HCT116 (cell line): ENCODE data around the gene SRL. TPM values are rescaled to one million over a fixed set of nuclear protein-coding genes. Genes with fewer than 3 reads are reported as not detected.

ENCODE experiments used
- ATAC-seq: fragments of 200-7000 bp; cut with Tn5 transposase; 2 replicates; pipeline ENCODE4 v1.9.1; 2020; ENCODE audit warnings: mild to moderate bottlenecking, moderate library complexity
- BruUV-seq: library from RNA; stranded (reverse); fragments of 400-500 nt; replicated peaks from 2 replicates; lab custom pipeline; 2021; lab: Mats Ljungman, UMichigan
- CTCF ChIA-PET: fragments of 300-600 bp; sonication (Branson Sonifier 250); formaldehyde crosslinking; loops from one replicate; lab custom pipeline; 2021; ENCODE audit warnings: antibody characterized with exemption; lab: Charles Lee
- POLR2A ChIA-PET: fragments of 300-600, 350-600 bp; sonication (Branson Sonifier 250); formaldehyde crosslinking; loops from one replicate; lab custom pipeline; 2021; ENCODE audit warnings: antibody characterized with exemption; lab: Charles Lee
- RAD21 ChIA-PET, 2 experiments: fragments of 300-600 bp; sonication (Branson Sonifier 250); formaldehyde crosslinking; loops; one replicate each; lab custom pipeline; 2023; ENCODE audit warnings: low total read pairs in 2 of 2; ENCODE audit not compliant: uncharacterized antibody in 2 of 2, unreplicated experiment in 2 of 2, low non-redundant PET in 1 of 2; lab: Charles Lee
- DNase-seq: peaks from one replicate; pipeline ENCODE4 v3.0.0-alpha.2; 2010; ENCODE audit warnings: low read depth, low spot score
- H2AFZ ChIP-seq: fragments of 200-600 bp; shearing (Covaris generic), sonication (generic); 2 replicates; pipeline ENCODE4 v1.6.1; 2017; ENCODE audit warnings: low read depth, mixed run types, mixed read lengths, antibody characterized with exemption, low read length; ENCODE audit not compliant: poor library complexity, severe bottlenecking
- H3K27ac ChIP-seq: 2 replicates; pipeline ENCODE4 v1.5.1; 2012; ENCODE audit warnings: low read depth, low read length
- H3K27me3 ChIP-seq: fragments of 200-600 bp; sonication (generic); 2 replicates; pipeline ENCODE4 v1.6.1; 2016; ENCODE audit warnings: mixed run types, low read length, mixed read lengths; ENCODE audit not compliant: insufficient read depth
- H3K36me3 ChIP-seq, 2 experiments: fragments of 200-500 bp in 1 of 2; fragments of 200-600 bp in 1 of 2; sonication (Bioruptor generic) in 1 of 2; sonication (generic) in 1 of 2; 2 replicates each; pipeline versions ENCODE4 v1.5.1 to v1.6.1; 2014 to 2016; ENCODE audit warnings: low read length in 2 of 2, inconsistent platforms in 1 of 2, mixed read lengths in 1 of 2, mixed run types in 1 of 2; ENCODE audit not compliant: insufficient read depth in 2 of 2, control insufficient read depth in 1 of 2
- H3K4me1 ChIP-seq, 2 experiments: fragments of 200-600 bp in 1 of 2; sonication (generic) in 1 of 2; 2 replicates each; pipeline versions ENCODE4 v1.5.1 to v1.6.1; 2012 to 2017; ENCODE audit warnings: low read length in 2 of 2, inconsistent platforms in 1 of 2, mild to moderate bottlenecking in 1 of 2, mixed read lengths in 1 of 2, mixed run types in 1 of 2, moderate library complexity in 1 of 2; ENCODE audit not compliant: insufficient read depth in 2 of 2, control insufficient read depth in 1 of 2
- H3K4me2 ChIP-seq: fragments of 200-600 bp; sonication (generic); 2 replicates; pipeline ENCODE4 v1.6.1; 2017; ENCODE audit warnings: mixed run types, low read length, mixed read lengths
- H3K4me3 ChIP-seq, 2 experiments: fragments of 200-600 bp in 1 of 2; sonication (generic) in 1 of 2; replicated peaks in 1 of 2; 2 replicates each; pipeline ENCODE4 v1.5.1; 2011 to 2016; ENCODE audit warnings: low read length in 2 of 2, control low read depth in 1 of 2, low read depth in 1 of 2, mild to moderate bottlenecking in 1 of 2, mixed read lengths in 1 of 2, mixed run types in 1 of 2
- H3K79me2 ChIP-seq: fragments of 200-600 bp; sonication (generic); 2 replicates; pipeline ENCODE4 v1.6.1; 2017; ENCODE audit warnings: mild to moderate bottlenecking, mixed run types, low read length, moderate library complexity, mixed read lengths; ENCODE audit not compliant: insufficient read depth
- H3K9ac ChIP-seq: fragments of 200-600 bp; sonication (generic); 2 replicates; pipeline ENCODE4 v1.6.1; 2016; ENCODE audit warnings: low read length, mixed read lengths
- H3K9me2 ChIP-seq: fragments of 200-600 bp; sonication (generic), shearing (Covaris generic); 2 replicates; pipeline ENCODE4 v1.6.1; 2017; ENCODE audit warnings: mixed run types, mild to moderate bottlenecking, moderate library complexity; ENCODE audit not compliant: insufficient read depth
- H3K9me3 ChIP-seq, 2 experiments: fragments of 200-500 bp in 1 of 2; fragments of 200-600 bp in 1 of 2; sonication (Bioruptor generic) in 1 of 2; sonication (generic) in 1 of 2; 2 replicates each; pipeline ENCODE4 v1.6.1; 2014 to 2017; ENCODE audit warnings: low read length in 2 of 2, mixed read lengths in 2 of 2, inconsistent platforms in 1 of 2, low read depth in 1 of 2, mild to moderate bottlenecking in 1 of 2, mixed run types in 1 of 2, moderate library complexity in 1 of 2; ENCODE audit not compliant: control insufficient read depth in 1 of 2, insufficient read depth in 1 of 2
- H4K20me1 ChIP-seq: fragments of 200-600 bp; sonication (generic), shearing (Covaris generic); 2 replicates; pipeline ENCODE4 v1.6.1; 2017; ENCODE audit warnings: mixed run types, mild to moderate bottlenecking, moderate library complexity; ENCODE audit not compliant: insufficient read depth
- CBX3 ChIP-seq: IDR thresholded peaks from 2 replicates; pipeline ENCODE4 v1.6.1; 2012; ENCODE audit warnings: low read depth
- CEBPB ChIP-seq: IDR thresholded peaks from 2 replicates; pipeline ENCODE4 v1.6.1; 2012; ENCODE audit warnings: low read depth
- EGR1 ChIP-seq: IDR thresholded peaks from 2 replicates; pipeline ENCODE4 v1.6.1; 2012; ENCODE audit warnings: low read depth
- ELF1 ChIP-seq: IDR thresholded peaks from 2 replicates; pipeline ENCODE4 v1.6.1; 2012; ENCODE audit warnings: low read depth, borderline replicate concordance
- FOSL1 ChIP-seq: IDR thresholded peaks from 2 replicates; pipeline ENCODE4 v1.6.1; 2012; ENCODE audit warnings: low read depth
- JUND ChIP-seq: IDR thresholded peaks from 2 replicates; pipeline ENCODE4 v1.6.1; 2012
- POLR2A ChIP-seq: IDR thresholded peaks from 2 replicates; pipeline ENCODE4 v1.7.0; 2011; ENCODE audit warnings: borderline replicate concordance; ENCODE audit not compliant: insufficient read depth, insufficient read length; ENCODE audit errors: extremely low read depth
- POLR2AphosphoS5 ChIP-seq: IDR thresholded peaks from 2 replicates; pipeline ENCODE4 v1.6.1; 2011; ENCODE audit warnings: mild to moderate bottlenecking, low read depth, low read length, moderate library complexity
- RAD21 ChIP-seq: IDR thresholded peaks from 2 replicates; pipeline ENCODE4 v1.6.1; 2012; ENCODE audit warnings: low read depth, mild to moderate bottlenecking
- SIN3A ChIP-seq: IDR thresholded peaks from 2 replicates; pipeline ENCODE4 v1.6.1; 2012; ENCODE audit warnings: low read depth
- SP1 ChIP-seq: IDR thresholded peaks from 2 replicates; pipeline ENCODE4 v1.6.1; 2012; ENCODE audit warnings: low read depth
- SRF ChIP-seq: IDR thresholded peaks from 2 replicates; pipeline ENCODE4 v1.6.1; 2012; ENCODE audit warnings: low read depth
- TCF7L2 ChIP-seq: IDR thresholded peaks from 2 replicates; pipeline ENCODE4 v1.7.0; 2011; ENCODE audit warnings: borderline replicate concordance, inconsistent platforms; ENCODE audit not compliant: insufficient read depth, insufficient read length; ENCODE audit errors: extremely low read depth
- intact Hi-C: fragments of 100-400 bp; cut with micrococcal nuclease; formaldehyde crosslinking; loops from 2 replicates; pipeline ENCODE4 v1.10.0; 2022
- total RNA-seq: library from RNA; stranded (reverse); gene quantifications from one replicate; pipeline ENCODE4 v1.2.1, GENCODE V29; 2021; ENCODE audit not compliant: unreplicated experiment
- TF ChIP-seq, protein P1 (sequence below): IDR thresholded peaks from 2 replicates; pipeline ENCODE4 v1.6.1; 2011; ENCODE audit warnings: mild to moderate bottlenecking, low read length, moderate library complexity; ENCODE audit not compliant: insufficient replicate concordance; ENCODE audit errors: extremely low read depth
- TF ChIP-seq, protein P2 (sequence below): IDR thresholded peaks from 2 replicates; pipeline ENCODE4 v1.6.1; 2012
- TF ChIP-seq, protein P3 (sequence below): IDR thresholded peaks from 2 replicates; pipeline ENCODE4 v1.6.1; 2012; ENCODE audit warnings: low read depth
- TF ChIP-seq, protein P4 (sequence below), 3 experiments: fragments of 200-600 bp in 1 of 3; sonication (generic) in 1 of 3; IDR thresholded peaks in 2 of 3; conservative IDR thresholded peaks in 1 of 3; 2 replicates each; pipeline ENCODE4 v1.5.1; 2012 to 2017; ENCODE audit warnings: low read depth in 2 of 3, low read length in 2 of 3, antibody characterized with exemption in 1 of 3, borderline replicate concordance in 1 of 3, control low read depth in 1 of 3, mild to moderate bottlenecking in 1 of 3, mixed read lengths in 1 of 3, mixed run types in 1 of 3, moderate library complexity in 1 of 3; ENCODE audit not compliant: insufficient read depth in 1 of 3

The SRL gene
- total RNA-seq, 1 experiment from 2014 or later, result not detected

DNA sequence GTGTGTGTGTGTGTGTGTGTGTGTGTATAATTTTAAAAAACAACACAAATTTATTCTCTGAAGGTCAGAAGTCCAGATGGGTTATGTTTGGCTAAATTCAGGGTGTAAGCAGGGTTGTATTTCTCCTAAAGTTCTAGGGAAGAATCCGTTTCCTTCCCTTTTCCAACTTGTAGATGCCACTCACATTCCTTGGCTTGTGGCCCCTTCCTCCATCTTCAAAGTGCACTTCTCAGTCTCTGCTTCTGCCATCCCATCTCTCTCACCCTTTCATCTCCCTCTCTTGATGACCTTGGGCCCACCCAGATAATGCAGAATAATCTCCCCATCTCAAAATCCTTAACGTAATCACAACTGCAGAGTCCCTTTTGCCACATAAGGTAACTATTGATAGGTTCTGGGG, 38.7 kb upstream of the SRL start:
- no TSS peak for BruUV-seq
- Histone ChIP-seq H3K4me2 (no peak overlapping the region), H4K20me1 (no peaks in the 10 kb centered on the region)
- RAD21 ChIA-PET, result no interaction called here
- no peak for TF ChIP-seq SRF
- no peak for TF ChIP-seq CBX3
- TF ChIP-seq FOSL1, result no peak
- no peak for TF ChIP-seq EGR1
- no peak for TF ChIP-seq POLR2A
- TF ChIP-seq RAD21, result no peak
- TF ChIP-seq, protein P1, sequence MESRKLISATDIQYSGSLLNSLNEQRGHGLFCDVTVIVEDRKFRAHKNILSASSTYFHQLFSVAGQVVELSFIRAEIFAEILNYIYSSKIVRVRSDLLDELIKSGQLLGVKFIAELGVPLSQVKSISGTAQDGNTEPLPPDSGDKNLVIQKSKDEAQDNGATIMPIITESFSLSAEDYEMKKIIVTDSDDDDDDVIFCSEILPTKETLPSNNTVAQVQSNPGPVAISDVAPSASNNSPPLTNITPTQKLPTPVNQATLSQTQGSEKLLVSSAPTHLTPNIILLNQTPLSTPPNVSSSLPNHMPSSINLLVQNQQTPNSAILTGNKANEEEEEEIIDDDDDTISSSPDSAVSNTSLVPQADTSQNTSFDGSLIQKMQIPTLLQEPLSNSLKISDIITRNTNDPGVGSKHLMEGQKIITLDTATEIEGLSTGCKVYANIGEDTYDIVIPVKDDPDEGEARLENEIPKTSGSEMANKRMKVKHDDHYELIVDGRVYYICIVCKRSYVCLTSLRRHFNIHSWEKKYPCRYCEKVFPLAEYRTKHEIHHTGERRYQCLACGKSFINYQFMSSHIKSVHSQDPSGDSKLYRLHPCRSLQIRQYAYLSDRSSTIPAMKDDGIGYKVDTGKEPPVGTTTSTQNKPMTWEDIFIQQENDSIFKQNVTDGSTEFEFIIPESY, result no peak
- TF ChIP-seq ELF1, result no peak
- no peak for TF ChIP-seq TCF7L2
- TF ChIP-seq, protein P2, sequence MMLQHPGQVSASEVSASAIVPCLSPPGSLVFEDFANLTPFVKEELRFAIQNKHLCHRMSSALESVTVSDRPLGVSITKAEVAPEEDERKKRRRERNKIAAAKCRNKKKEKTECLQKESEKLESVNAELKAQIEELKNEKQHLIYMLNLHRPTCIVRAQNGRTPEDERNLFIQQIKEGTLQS, result no peak
- TF ChIP-seq CEBPB, result no peak
- TF ChIP-seq POLR2AphosphoS5, result no peak
- TF ChIP-seq SIN3A, result no peak
- TF ChIP-seq, protein P3, sequence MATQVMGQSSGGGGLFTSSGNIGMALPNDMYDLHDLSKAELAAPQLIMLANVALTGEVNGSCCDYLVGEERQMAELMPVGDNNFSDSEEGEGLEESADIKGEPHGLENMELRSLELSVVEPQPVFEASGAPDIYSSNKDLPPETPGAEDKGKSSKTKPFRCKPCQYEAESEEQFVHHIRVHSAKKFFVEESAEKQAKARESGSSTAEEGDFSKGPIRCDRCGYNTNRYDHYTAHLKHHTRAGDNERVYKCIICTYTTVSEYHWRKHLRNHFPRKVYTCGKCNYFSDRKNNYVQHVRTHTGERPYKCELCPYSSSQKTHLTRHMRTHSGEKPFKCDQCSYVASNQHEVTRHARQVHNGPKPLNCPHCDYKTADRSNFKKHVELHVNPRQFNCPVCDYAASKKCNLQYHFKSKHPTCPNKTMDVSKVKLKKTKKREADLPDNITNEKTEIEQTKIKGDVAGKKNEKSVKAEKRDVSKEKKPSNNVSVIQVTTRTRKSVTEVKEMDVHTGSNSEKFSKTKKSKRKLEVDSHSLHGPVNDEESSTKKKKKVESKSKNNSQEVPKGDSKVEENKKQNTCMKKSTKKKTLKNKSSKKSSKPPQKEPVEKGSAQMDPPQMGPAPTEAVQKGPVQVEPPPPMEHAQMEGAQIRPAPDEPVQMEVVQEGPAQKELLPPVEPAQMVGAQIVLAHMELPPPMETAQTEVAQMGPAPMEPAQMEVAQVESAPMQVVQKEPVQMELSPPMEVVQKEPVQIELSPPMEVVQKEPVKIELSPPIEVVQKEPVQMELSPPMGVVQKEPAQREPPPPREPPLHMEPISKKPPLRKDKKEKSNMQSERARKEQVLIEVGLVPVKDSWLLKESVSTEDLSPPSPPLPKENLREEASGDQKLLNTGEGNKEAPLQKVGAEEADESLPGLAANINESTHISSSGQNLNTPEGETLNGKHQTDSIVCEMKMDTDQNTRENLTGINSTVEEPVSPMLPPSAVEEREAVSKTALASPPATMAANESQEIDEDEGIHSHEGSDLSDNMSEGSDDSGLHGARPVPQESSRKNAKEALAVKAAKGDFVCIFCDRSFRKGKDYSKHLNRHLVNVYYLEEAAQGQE, result no peak
- TF ChIP-seq SP1, result no peak
- TF ChIP-seq, protein P4, sequence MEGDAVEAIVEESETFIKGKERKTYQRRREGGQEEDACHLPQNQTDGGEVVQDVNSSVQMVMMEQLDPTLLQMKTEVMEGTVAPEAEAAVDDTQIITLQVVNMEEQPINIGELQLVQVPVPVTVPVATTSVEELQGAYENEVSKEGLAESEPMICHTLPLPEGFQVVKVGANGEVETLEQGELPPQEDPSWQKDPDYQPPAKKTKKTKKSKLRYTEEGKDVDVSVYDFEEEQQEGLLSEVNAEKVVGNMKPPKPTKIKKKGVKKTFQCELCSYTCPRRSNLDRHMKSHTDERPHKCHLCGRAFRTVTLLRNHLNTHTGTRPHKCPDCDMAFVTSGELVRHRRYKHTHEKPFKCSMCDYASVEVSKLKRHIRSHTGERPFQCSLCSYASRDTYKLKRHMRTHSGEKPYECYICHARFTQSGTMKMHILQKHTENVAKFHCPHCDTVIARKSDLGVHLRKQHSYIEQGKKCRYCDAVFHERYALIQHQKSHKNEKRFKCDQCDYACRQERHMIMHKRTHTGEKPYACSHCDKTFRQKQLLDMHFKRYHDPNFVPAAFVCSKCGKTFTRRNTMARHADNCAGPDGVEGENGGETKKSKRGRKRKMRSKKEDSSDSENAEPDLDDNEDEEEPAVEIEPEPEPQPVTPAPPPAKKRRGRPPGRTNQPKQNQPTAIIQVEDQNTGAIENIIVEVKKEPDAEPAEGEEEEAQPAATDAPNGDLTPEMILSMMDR (IDR thresholded peaks at IDR 0.05 in 2 of 3, conservative IDR thresholded peaks at IDR 0.05 in 1 of 3; ENCODE audit: borderline replicate concordance in 1 of 3, insufficient read depth in 1 of 3, low read depth in 2 of 3, low read length in 2 of 3), result no peak
- TF ChIP-seq JUND, result no peak
- TF ChIP-seq, all 23 proteins: peak for 0
- Histone ChIP-seq H3K27ac (no peak overlapping the region), H3K79me2 (no peaks in the 10 kb centered on the region), H3K4me1 (peaks cover 10 to 20% of the 10 kb centered on the region in 2 experiments), H3K4me3 (no peak overlapping the region), H2AFZ (no peak overlapping the region), H3K27me3 (no peaks in the 10 kb centered on the region), H3K9me3 (peaks cover 0 to 5% of the 10 kb centered on the region in 2 experiments; a peak in 1 of 4 replicates), H3K36me3 (no peaks in the 10 kb centered on the region), H3K9ac (no peak overlapping the region), H3K9me2 (no peaks in the 10 kb centered on the region)
- ChIA-PET CTCF (no interaction called here), POLR2A (no interaction called here)
- no peak for ATAC-seq
- intact Hi-C loops, result no loop called here
- no peak for DNase-seq
